A549 (cell line): ENCODE measurements around the gene GSK3B. TPM values are rescaled to one million over a fixed set of nuclear protein-coding genes. Genes with fewer than 3 reads are reported as not detected.

ENCODE experiments used
- ATAC-seq, 2 experiments: fragments of 200-7000 bp in 1 of 2; fragments of >200 bp in 1 of 2; cut with Nextera tagmentation in 1 of 2; cut with Tn5 transposase in 1 of 2; 3 replicates each; pipeline versions ENCODE4 v1.8.0 to v1.9.1; 2018 to 2020; ENCODE audit warnings: mild to moderate bottlenecking in 1 of 2, moderate library complexity in 1 of 2
- CTCF ChIA-PET: fragments of 300-600 bp; sonication (Branson Sonifier 250); formaldehyde crosslinking; extraction: SDS; loops from one replicate; lab custom pipeline; 2021; ENCODE audit warnings: antibody characterized with exemption, inconsistent platforms; lab: Yijun Ruan, JAX
- POLR2A ChIA-PET: fragments of 350-600 bp; formaldehyde crosslinking; extraction: SDS; loops from one replicate; lab custom pipeline; 2021; ENCODE audit warnings: antibody characterized with exemption, inconsistent platforms; lab: Yijun Ruan, JAX
- DNase-seq, 2 experiments: peaks; one replicate each; pipeline versions ENCODE4 v3.0.0 to v3.0.0-alpha.2; 2011 to 2016; ENCODE audit warnings: low read depth in 1 of 2, low spot score in 1 of 2
- FAIRE-seq: peaks from 2 replicates; lab custom pipeline; 2011; peaks lifted over from hg19 to GRCh38; lab: Jason Lieb, UNC
- H3K27ac ChIP-seq, 2 experiments: fragments of >200 bp; sonication (Bioruptor Twin); formaldehyde crosslinking; 3 replicates each; pipeline ENCODE4 v1.5.1; 2016 to 2017
- H3K4me1 ChIP-seq: fragments of >200 bp; sonication (Bioruptor Twin); formaldehyde crosslinking; 3 replicates; pipeline ENCODE4 v1.6.1; 2016
- H3K4me2 ChIP-seq: fragments of >200 bp; sonication (Bioruptor Twin); formaldehyde crosslinking; 3 replicates; pipeline ENCODE4 v1.6.1; 2016
- H3K4me3 ChIP-seq: fragments of >200 bp; sonication (Bioruptor Twin); formaldehyde crosslinking; 3 replicates; pipeline ENCODE4 v1.5.1; 2016
- H3K9me3 ChIP-seq: fragments of >200 bp; sonication (Bioruptor Twin); formaldehyde crosslinking; 3 replicates; pipeline ENCODE4 v1.6.1; 2016
- CBX8 ChIP-seq: fragments of 200-600 bp; sonication (generic); IDR thresholded peaks from 2 replicates; pipeline ENCODE4 v1.6.1; 2016
- CEBPB ChIP-seq, 2 experiments: fragments of >200 bp in 1 of 2; sonication (Bioruptor Twin) in 1 of 2; formaldehyde crosslinking in 1 of 2; IDR thresholded peaks; 2 replicates each; pipeline ENCODE4 v1.6.1; 2012 to 2016
- CHD4 ChIP-seq: fragments of 200-600 bp; sonication (generic); IDR thresholded peaks from 2 replicates; pipeline ENCODE4 v1.6.1; 2016; ENCODE audit warnings: antibody characterized with exemption, mild to moderate bottlenecking, borderline replicate concordance
- EHF ChIP-seq: fragments of 250-450 bp; sonication (Bioruptor Pico); IDR thresholded peaks from 2 replicates; pipeline ENCODE4 v1.5.0; 2020; ENCODE audit warnings: mild to moderate bottlenecking
- EHMT2 ChIP-seq: fragments of 200-600 bp; sonication (generic); IDR thresholded peaks from 2 replicates; pipeline ENCODE4 v1.6.1; 2016; ENCODE audit warnings: antibody characterized with exemption, low read depth, mild to moderate bottlenecking, moderate library complexity
- FOXS1 ChIP-seq: fragments of 250-450 bp; sonication (Bioruptor Pico); IDR thresholded peaks from 2 replicates; pipeline ENCODE4 v1.5.0; 2020; ENCODE audit warnings: mild to moderate bottlenecking, moderate library complexity
- HOXB13 ChIP-seq: fragments of 250-450 bp; sonication (Bioruptor Pico); IDR thresholded peaks from 2 replicates; pipeline ENCODE4 v1.5.0; 2020; ENCODE audit warnings: low read depth, mild to moderate bottlenecking, moderate library complexity
- JUN ChIP-seq, 2 experiments: fragments of >200 bp; sonication (Bioruptor Twin); formaldehyde crosslinking; IDR thresholded peaks; 2 replicates in 1 of 2; 3 replicates in 1 of 2; pipeline ENCODE4 v1.6.1; 2016 to 2017
- KDM1A ChIP-seq: fragments of 200-600 bp; sonication (generic); IDR thresholded peaks from 2 replicates; pipeline ENCODE4 v1.6.1; 2016; ENCODE audit warnings: low read depth, mild to moderate bottlenecking
- MAZ ChIP-seq: fragments of 150-350 bp; IDR thresholded peaks from 2 replicates; pipeline ENCODE4 v1.6.1; 2014; ENCODE audit warnings: antibody characterized with exemption, low read depth, low read length, borderline replicate concordance
- NFE2L2 ChIP-seq: fragments of 150-350 bp; conservative IDR thresholded peaks from 2 replicates; pipeline ENCODE4 v1.6.1; 2014; ENCODE audit warnings: low read length
- NR3C1 ChIP-seq: fragments of >200 bp; sonication (Bioruptor Twin); formaldehyde crosslinking; IDR thresholded peaks from 3 replicates; pipeline ENCODE4 v1.6.1; 2017
- POLR2A ChIP-seq: IDR thresholded peaks from 2 replicates; pipeline ENCODE4 v1.6.1; 2012; ENCODE audit warnings: mild to moderate bottlenecking, low read length
- RARB ChIP-seq: fragments of 250-450 bp; sonication (Bioruptor Pico); IDR thresholded peaks from 2 replicates; pipeline ENCODE4 v1.8.0; 2021; ENCODE audit warnings: mild to moderate bottlenecking, moderate library complexity
- RCOR1 ChIP-seq: fragments of 150-350 bp; IDR thresholded peaks from 2 replicates; pipeline ENCODE4 v1.6.1; 2014; ENCODE audit warnings: antibody characterized with exemption, low read length, low read depth
- RFX5 ChIP-seq: fragments of 450-650 bp; IDR thresholded peaks from 2 replicates; pipeline ENCODE4 v1.7.1; 2014; ENCODE audit warnings: antibody characterized with exemption, mild to moderate bottlenecking, moderate library complexity
- SREBF2 ChIP-seq: fragments of 450-650 bp; IDR thresholded peaks from 2 replicates; pipeline ENCODE4 v1.6.1; 2014; ENCODE audit warnings: mild to moderate bottlenecking, moderate library complexity
- ZFP36 ChIP-seq: fragments of 450-650 bp; IDR thresholded peaks from 2 replicates; pipeline ENCODE4 v1.6.1; 2014; ENCODE audit warnings: borderline replicate concordance; ENCODE audit not compliant: partially characterized antibody
- ZSCAN20 ChIP-seq: fragments of 250-450 bp; sonication (Bioruptor Pico); IDR thresholded peaks from 2 replicates; pipeline ENCODE4 v1.8.0; 2022; ENCODE audit warnings: mild to moderate bottlenecking, moderate library complexity
- WGBS: methylation state at CpG from one replicate; pipeline ENCODE4 v1.1.6; 2017; ENCODE audit errors: missing lambda C conversion rate; 5-methylcytosine and 5-hydroxymethylcytosine counted together
- polyA plus RNA-seq, 4 experiments: library from polyadenylated mRNA; depleted of rRNA in 3 of 4; stranded (reverse); fragments of >200 nt; fragmentation: RNase III in 1 of 4; extraction: RNeasy Plus Mini Kit Qiagen cat#74134 plus additional on column Dnase treatment in 1 of 4; gene quantifications; 2 replicates in 3 of 4; 3 replicates in 1 of 4; pipeline ENCODE4 v1.2.3, GENCODE V29; 2011 to 2017
- TF ChIP-seq, protein P1 (sequence below): fragments of >200 bp; sonication (Bioruptor Twin); formaldehyde crosslinking; IDR thresholded peaks from 2 replicates; pipeline ENCODE4 v1.6.1; 2016
- TF ChIP-seq, protein P2 (sequence below): fragments of 450-650 bp; IDR thresholded peaks from 2 replicates; pipeline ENCODE4 v1.6.1; 2014; ENCODE audit warnings: antibody characterized with exemption
- TF ChIP-seq, protein P3 (sequence below): fragments of >200 bp; sonication (Bioruptor Twin); formaldehyde crosslinking; IDR thresholded peaks from 3 replicates; pipeline ENCODE4 v1.5.1; 2016
- TF ChIP-seq, protein P4 (sequence below): fragments of 250-450 bp; sonication (Bioruptor Pico); IDR thresholded peaks from 2 replicates; pipeline ENCODE4 v1.5.0; 2020; ENCODE audit warnings: low read depth, mild to moderate bottlenecking, moderate library complexity
- TF ChIP-seq, protein P5 (sequence below): fragments of 250-450 bp; sonication (Bioruptor Pico); IDR thresholded peaks from 2 replicates; pipeline ENCODE4 v1.5.0; 2021; ENCODE audit warnings: mild to moderate bottlenecking, moderate library complexity, borderline replicate concordance
- TF ChIP-seq, protein P6 (sequence below): IDR thresholded peaks from 2 replicates; pipeline ENCODE4 v1.6.1; 2012; ENCODE audit warnings: low read depth, borderline replicate concordance

Gene GSK3B
- polyA plus RNA-seq, 2 of the 4 experiments (the other 2 are of a cell fraction): 30.0 to 49.8 TPM

DNA sequence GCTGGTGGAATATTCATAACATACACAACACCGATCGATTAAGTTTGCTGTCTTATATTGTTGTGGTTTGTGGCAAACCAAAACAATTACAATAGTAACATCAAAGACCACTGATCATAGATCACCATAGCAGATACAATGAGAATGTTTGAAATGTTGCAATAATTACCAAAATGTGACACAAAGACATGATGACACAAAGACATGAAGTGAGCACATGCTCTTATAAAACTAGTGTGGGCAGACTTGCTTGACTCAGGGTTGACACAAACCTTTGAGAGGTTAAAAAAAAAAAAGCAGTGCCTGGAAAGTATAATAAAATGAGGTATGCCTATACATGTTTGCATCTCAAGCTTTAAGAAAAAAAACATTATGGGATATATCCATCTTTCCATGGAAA is 182.0 kb downstream of the GSK3B start:
- CTCF ChIA-PET: interaction anchor here (0.6 kb wide), 1 partner anchor 657 kb away, joined by 3 read pairs; no protein-coding TSS in a partner anchor
- H3K9me3 ChIP-seq: no peaks in the 10 kb centered on the region
- 83% methylated on average over 2 of the region's 2 CpGs for WGBS
- DNase-seq: no peak
- no peak for ATAC-seq
- TF ChIP-seq ZSCAN20 (CRISPR knock-in tag) (no peak), RARB (CRISPR knock-in tag) (no peak), HOXB13 (CRISPR knock-in tag) (no peak), MAZ (no peak), FOXS1 (no peak), EHMT2 (no peak), CHD4 (no peak), EHF (CRISPR knock-in tag) (no peak), SREBF2 (no peak), JUN (IDR thresholded peaks at IDR 0.05) (no peak), ZFP36 (no peak), NR3C1 (no peak)
- TF ChIP-seq, protein P1, sequence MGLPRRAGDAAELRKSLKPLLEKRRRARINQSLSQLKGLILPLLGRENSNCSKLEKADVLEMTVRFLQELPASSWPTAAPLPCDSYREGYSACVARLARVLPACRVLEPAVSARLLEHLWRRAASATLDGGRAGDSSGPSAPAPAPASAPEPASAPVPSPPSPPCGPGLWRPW: no peak
- TF ChIP-seq, protein P2, sequence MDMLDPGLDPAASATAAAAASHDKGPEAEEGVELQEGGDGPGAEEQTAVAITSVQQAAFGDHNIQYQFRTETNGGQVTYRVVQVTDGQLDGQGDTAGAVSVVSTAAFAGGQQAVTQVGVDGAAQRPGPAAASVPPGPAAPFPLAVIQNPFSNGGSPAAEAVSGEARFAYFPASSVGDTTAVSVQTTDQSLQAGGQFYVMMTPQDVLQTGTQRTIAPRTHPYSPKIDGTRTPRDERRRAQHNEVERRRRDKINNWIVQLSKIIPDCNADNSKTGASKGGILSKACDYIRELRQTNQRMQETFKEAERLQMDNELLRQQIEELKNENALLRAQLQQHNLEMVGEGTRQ: no peak
- TF ChIP-seq, protein P3, sequence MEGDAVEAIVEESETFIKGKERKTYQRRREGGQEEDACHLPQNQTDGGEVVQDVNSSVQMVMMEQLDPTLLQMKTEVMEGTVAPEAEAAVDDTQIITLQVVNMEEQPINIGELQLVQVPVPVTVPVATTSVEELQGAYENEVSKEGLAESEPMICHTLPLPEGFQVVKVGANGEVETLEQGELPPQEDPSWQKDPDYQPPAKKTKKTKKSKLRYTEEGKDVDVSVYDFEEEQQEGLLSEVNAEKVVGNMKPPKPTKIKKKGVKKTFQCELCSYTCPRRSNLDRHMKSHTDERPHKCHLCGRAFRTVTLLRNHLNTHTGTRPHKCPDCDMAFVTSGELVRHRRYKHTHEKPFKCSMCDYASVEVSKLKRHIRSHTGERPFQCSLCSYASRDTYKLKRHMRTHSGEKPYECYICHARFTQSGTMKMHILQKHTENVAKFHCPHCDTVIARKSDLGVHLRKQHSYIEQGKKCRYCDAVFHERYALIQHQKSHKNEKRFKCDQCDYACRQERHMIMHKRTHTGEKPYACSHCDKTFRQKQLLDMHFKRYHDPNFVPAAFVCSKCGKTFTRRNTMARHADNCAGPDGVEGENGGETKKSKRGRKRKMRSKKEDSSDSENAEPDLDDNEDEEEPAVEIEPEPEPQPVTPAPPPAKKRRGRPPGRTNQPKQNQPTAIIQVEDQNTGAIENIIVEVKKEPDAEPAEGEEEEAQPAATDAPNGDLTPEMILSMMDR: no peak
- TF ChIP-seq, protein P4, sequence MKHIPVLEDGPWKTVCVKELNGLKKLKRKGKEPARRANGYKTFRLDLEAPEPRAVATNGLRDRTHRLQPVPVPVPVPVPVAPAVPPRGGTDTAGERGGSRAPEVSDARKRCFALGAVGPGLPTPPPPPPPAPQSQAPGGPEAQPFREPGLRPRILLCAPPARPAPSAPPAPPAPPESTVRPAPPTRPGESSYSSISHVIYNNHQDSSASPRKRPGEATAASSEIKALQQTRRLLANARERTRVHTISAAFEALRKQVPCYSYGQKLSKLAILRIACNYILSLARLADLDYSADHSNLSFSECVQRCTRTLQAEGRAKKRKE (CRISPR knock-in tag): no peak
- TF ChIP-seq, all 56 proteins: peak for 0
- 0 out of 3 replicates have a peak, but pooled peaks cover 4% of the 10 kb centered on the region for H3K4me1 ChIP-seq
- H3K4me3 ChIP-seq: no peak overlapping the region
- no peak overlapping the region for H3K27ac ChIP-seq
- POLR2A ChIA-PET: no interaction called here
- H3K4me2 ChIP-seq: no peak overlapping the region
- FAIRE-seq: no peak

DNA sequence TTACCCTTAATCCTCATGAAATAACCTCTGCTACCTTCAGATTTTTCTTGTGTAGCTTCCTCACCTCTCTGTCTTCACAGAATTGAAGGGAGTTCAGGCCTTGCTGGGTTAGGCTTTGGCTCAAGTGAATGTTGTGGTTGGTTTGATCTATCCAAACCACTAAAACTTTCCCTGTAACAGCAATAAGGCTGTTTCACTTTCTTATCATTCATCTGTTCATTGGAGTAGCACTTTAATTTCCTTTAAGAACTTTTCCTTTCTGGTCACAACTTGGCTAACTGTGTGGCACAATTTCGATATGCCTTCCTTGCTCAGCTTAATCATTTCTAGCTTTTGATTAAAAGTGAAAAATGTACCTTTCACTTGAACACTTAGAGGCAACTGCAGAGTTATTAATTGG is 182.5 kb downstream of the GSK3B start:
- no peak overlapping the region for H3K27ac ChIP-seq
- WGBS: 92% methylated on average over 1 of the region's 1 CpG
- no peaks in the 10 kb centered on the region for H3K4me1 ChIP-seq
- ChIA-PET POLR2A (no interaction called here), CTCF (no interaction called here)
- no peaks in the 10 kb centered on the region for H3K9me3 ChIP-seq
- TF ChIP-seq CEBPB (IDR thresholded peaks at IDR 0.05) (no peak), MAZ (no peak), CBX8 (no peak), ZSCAN20 (CRISPR knock-in tag) (no peak), KDM1A (no peak), EHMT2 (no peak), RFX5 (no peak), RCOR1 (no peak), NFE2L2 (no peak), POLR2A (no peak)
- TF ChIP-seq, protein P1: no peak
- TF ChIP-seq, protein P5, sequence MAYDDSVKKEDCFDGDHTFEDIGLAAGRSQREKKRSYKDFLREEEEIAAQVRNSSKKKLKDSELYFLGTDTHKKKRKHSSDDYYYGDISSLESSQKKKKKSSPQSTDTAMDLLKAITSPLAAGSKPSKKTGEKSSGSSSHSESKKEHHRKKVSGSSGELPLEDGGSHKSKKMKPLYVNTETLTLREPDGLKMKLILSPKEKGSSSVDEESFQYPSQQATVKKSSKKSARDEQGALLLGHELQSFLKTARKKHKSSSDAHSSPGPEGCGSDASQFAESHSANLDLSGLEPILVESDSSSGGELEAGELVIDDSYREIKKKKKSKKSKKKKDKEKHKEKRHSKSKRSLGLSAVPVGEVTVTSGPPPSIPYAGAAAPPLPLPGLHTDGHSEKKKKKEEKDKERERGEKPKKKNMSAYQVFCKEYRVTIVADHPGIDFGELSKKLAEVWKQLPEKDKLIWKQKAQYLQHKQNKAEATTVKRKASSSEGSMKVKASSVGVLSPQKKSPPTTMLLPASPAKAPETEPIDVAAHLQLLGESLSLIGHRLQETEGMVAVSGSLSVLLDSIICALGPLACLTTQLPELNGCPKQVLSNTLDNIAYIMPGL (CRISPR knock-in tag): no peak
- TF ChIP-seq, protein P6, sequence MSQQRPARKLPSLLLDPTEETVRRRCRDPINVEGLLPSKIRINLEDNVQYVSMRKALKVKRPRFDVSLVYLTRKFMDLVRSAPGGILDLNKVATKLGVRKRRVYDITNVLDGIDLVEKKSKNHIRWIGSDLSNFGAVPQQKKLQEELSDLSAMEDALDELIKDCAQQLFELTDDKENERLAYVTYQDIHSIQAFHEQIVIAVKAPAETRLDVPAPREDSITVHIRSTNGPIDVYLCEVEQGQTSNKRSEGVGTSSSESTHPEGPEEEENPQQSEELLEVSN: no peak
- TF ChIP-seq, protein P3: no peak
- no peak overlapping the region for H3K4me3 ChIP-seq
- ATAC-seq: no peak
- H3K4me2 ChIP-seq: no peak overlapping the region
- no peak for DNase-seq
- no peak for FAIRE-seq
